Immature natural killer cell (primary cell): ENCODE results near the gene IGSF21. TPM values are rescaled to one million over a fixed set of nuclear protein-coding genes. Genes with fewer than 3 reads are reported as not detected.
A peak's percentile ranks its signal among the peaks of the same experiment; 100 is the strongest.

Experiments
- DNase-seq, 3 donors: peaks; one replicate each; pipeline ENCODE4 v3.0.0; 2022; ENCODE audit warnings: mixed read lengths in 1 of 3
- H3K27ac Mint-ChIP-seq, 6 donors: one replicate each; pipeline ENCODE4 v1.8.0; 2020; ENCODE audit warnings: mixed read lengths in 6 of 6, mild to moderate bottlenecking in 5 of 6, inconsistent platforms in 4 of 6, moderate library complexity in 3 of 6
- H3K27me3 Mint-ChIP-seq, 3 donors: one replicate each; pipeline ENCODE4 v1.8.0; 2020 to 2021; ENCODE audit warnings: low read depth in 3 of 3, mild to moderate bottlenecking in 3 of 3, mixed read lengths in 3 of 3, moderate library complexity in 3 of 3, inconsistent platforms in 1 of 3
- H3K36me3 Mint-ChIP-seq, 3 donors: one replicate each; pipeline ENCODE4 v1.8.0; 2020; ENCODE audit warnings: mixed read lengths in 3 of 3, inconsistent platforms in 2 of 3, mild to moderate bottlenecking in 2 of 3
- H3K4me1 Mint-ChIP-seq, 2 donors: one replicate each; pipeline ENCODE4 v1.8.0; 2020; ENCODE audit warnings: inconsistent platforms in 2 of 2, mild to moderate bottlenecking in 2 of 2, mixed read lengths in 2 of 2, moderate library complexity in 1 of 2
- H3K4me3 Mint-ChIP-seq, 5 donors: one replicate each; pipeline ENCODE4 v1.8.0; 2020; ENCODE audit warnings: mild to moderate bottlenecking in 5 of 5, mixed read lengths in 5 of 5, inconsistent platforms in 3 of 5, moderate library complexity in 3 of 5
- H3K9me3 Mint-ChIP-seq, 6 donors: one replicate each; pipeline ENCODE4 v1.8.0; 2020; ENCODE audit warnings: mild to moderate bottlenecking in 6 of 6, mixed read lengths in 6 of 6, inconsistent platforms in 4 of 6, moderate library complexity in 3 of 6
- polyA plus RNA-seq, 3 donors: library from polyadenylated mRNA; unstranded; fragments of 300-500 nt; fragmentation: Illumina TruSeq; gene quantifications; one replicate each; pipeline ENCODE4 v1.2.3, GENCODE V29; 2021

Gene IGSF21
- polyA plus RNA-seq, 3 donors from 2014 or later: not detected

GRCh38 chr1:18103788-18104421 lies 3.7 kb upstream of the IGSF21 start:
- Mint-ChIP-seq H3K36me3 (no peaks in the 10 kb centered on the region), H3K4me3 (no peak overlapping the region), H3K27ac (no peak overlapping the region), H3K4me1 (no peaks in the 10 kb centered on the region), H3K9me3 (peaks cover 0 to 2% (median 0%) of the 10 kb centered on the region in 6 donors), H3K27me3 (peaks cover 5 to 14% (median 9%) of the 10 kb centered on the region in 3 donors)
- DNase-seq: no peak

GRCh38 chr1:18104546-18105100 lies 3.0 kb upstream of the IGSF21 start:
- Mint-ChIP-seq H3K4me3 (no peak overlapping the region), H3K9me3 (peaks cover 0 to 2% (median 0%) of the 10 kb centered on the region in 6 donors), H3K4me1 (no peaks in the 10 kb centered on the region), H3K27ac (no peak overlapping the region), H3K36me3 (no peaks in the 10 kb centered on the region), H3K27me3 (peaks cover 5 to 14% (median 13%) of the 10 kb centered on the region in 3 donors)
- DNase-seq: no peak

GRCh38 chr1:18105196-18105595 lies 2.4 kb upstream of the IGSF21 start:
- H3K4me3 Mint-ChIP-seq: no peak overlapping the region
- no peak for DNase-seq
- H3K4me1 Mint-ChIP-seq: no peaks in the 10 kb centered on the region
- no peak overlapping the region for H3K27ac Mint-ChIP-seq
- peaks cover 0 to 2% (median 0%) of the 10 kb centered on the region in 6 donors for H3K9me3 Mint-ChIP-seq
- H3K36me3 Mint-ChIP-seq: no peaks in the 10 kb centered on the region
- peaks cover 5 to 15% (median 14%) of the 10 kb centered on the region in 3 donors for H3K27me3 Mint-ChIP-seq

GRCh38 chr1:18108299-18109057 lies 880 bp downstream of the IGSF21 start:
- Mint-ChIP-seq H3K9me3 (peaks cover 0 to 2% (median 0%) of the 10 kb centered on the region in 6 donors), H3K27me3 (peaks cover 8 to 19% (median 16%) of the 10 kb centered on the region in 3 donors), H3K4me3 (peak overlapping the region in 1 of 5 donors; percentile 54), H3K36me3 (no peaks in the 10 kb centered on the region), H3K27ac (no peak overlapping the region), H3K4me1 (peaks cover 0 to 5% of the 10 kb centered on the region in 2 donors)
- DNase-seq: no peak

GRCh38 chr1:18109058-18109755 lies 1.6 kb downstream of the IGSF21 start:
- Mint-ChIP-seq H3K27me3 (peaks cover 9 to 16% (median 14%) of the 10 kb centered on the region in 3 donors), H3K4me1 (peaks cover 0 to 5% of the 10 kb centered on the region in 2 donors), H3K36me3 (no peaks in the 10 kb centered on the region), H3K27ac (no peak overlapping the region), H3K9me3 (peaks cover 0 to 2% (median 0%) of the 10 kb centered on the region in 6 donors), H3K4me3 (no peak overlapping the region)
- no peak for DNase-seq

GRCh38 chr1:18109756-18110597 lies 2.4 kb downstream of the IGSF21 start:
- Mint-ChIP-seq H3K4me1 (peaks cover 0 to 5% of the 10 kb centered on the region in 2 donors), H3K27me3 (peaks cover 9 to 16% (median 14%) of the 10 kb centered on the region in 3 donors), H3K9me3 (peaks cover 0 to 2% (median 0%) of the 10 kb centered on the region in 6 donors), H3K27ac (no peak overlapping the region), H3K36me3 (no peaks in the 10 kb centered on the region), H3K4me3 (no peak overlapping the region)
- DNase-seq: no peak

- Mint-ChIP-seq H3K4me3 (no peak overlapping the region), H3K27ac (no peak overlapping the region), H3K9me3 (peaks cover 0 to 2% (median 0%) of the 10 kb centered on the region in 6 donors), H3K36me3 (no peaks in the 10 kb centered on the region), H3K27me3 (peaks cover 9 to 16% (median 14%) of the 10 kb centered on the region in 3 donors), H3K4me1 (peaks cover 0 to 5% of the 10 kb centered on the region in 2 donors)
- no peak for DNase-seq
These were observed 3.0 kb downstream of the IGSF21 start for GRCh38 chr1:18110598-18110939.

- no peaks in the 10 kb centered on the region for H3K36me3 Mint-ChIP-seq
- peaks cover 0 to 5% of the 10 kb centered on the region in 2 donors for H3K4me1 Mint-ChIP-seq
- H3K4me3 Mint-ChIP-seq: peak overlapping the region in 1 of 5 donors; percentile 7
- H3K27ac Mint-ChIP-seq: no peak overlapping the region
- no peak for DNase-seq
- peaks cover 9 to 16% (median 12%) of the 10 kb centered on the region in 3 donors for H3K27me3 Mint-ChIP-seq
- peaks cover 0 to 2% (median 0%) of the 10 kb centered on the region in 6 donors for H3K9me3 Mint-ChIP-seq
These were observed 3.4 kb downstream of the IGSF21 start for GRCh38 chr1:18110968-18111367.

- Mint-ChIP-seq H3K36me3 (no peaks in the 10 kb centered on the region), H3K9me3 (no peaks in the 10 kb centered on the region), H3K27ac (no peak overlapping the region), H3K4me3 (peak overlapping the region in 1 of 5 donors; percentile 7), H3K4me1 (peaks cover 0 to 5% of the 10 kb centered on the region in 2 donors), H3K27me3 (peaks cover 12 to 16% (median 12%) of the 10 kb centered on the region in 3 donors)
- no peak for DNase-seq
These were observed 4.2 kb downstream of the IGSF21 start for GRCh38 chr1:18111605-18112297.

- H3K27ac Mint-ChIP-seq: no peak overlapping the region
- no peaks in the 10 kb centered on the region for H3K9me3 Mint-ChIP-seq
- H3K36me3 Mint-ChIP-seq: no peaks in the 10 kb centered on the region
- DNase-seq: no peak
- H3K4me1 Mint-ChIP-seq: peaks cover 0 to 5% of the 10 kb centered on the region in 2 donors
- H3K4me3 Mint-ChIP-seq: no peak overlapping the region
- H3K27me3 Mint-ChIP-seq: peaks cover 11 to 16% (median 15%) of the 10 kb centered on the region in 3 donors
These were observed 5.0 kb downstream of the IGSF21 start for GRCh38 chr1:18112611-18113010.

- Mint-ChIP-seq H3K36me3 (no peaks in the 10 kb centered on the region), H3K27ac (no peak overlapping the region), H3K9me3 (no peaks in the 10 kb centered on the region), H3K4me3 (no peak overlapping the region), H3K4me1 (peaks cover 0 to 5% of the 10 kb centered on the region in 2 donors), H3K27me3 (peaks cover 9 to 13% (median 11%) of the 10 kb centered on the region in 3 donors)
- no peak for DNase-seq
These were observed 7.3 kb downstream of the IGSF21 start for GRCh38 chr1:18114726-18115410.

GRCh38 chr1:18116777-18117176 lies 9.2 kb downstream of the IGSF21 start:
- DNase-seq: no peak
- H3K4me1 Mint-ChIP-seq: no peaks in the 10 kb centered on the region
- no peaks in the 10 kb centered on the region for H3K36me3 Mint-ChIP-seq
- no peak overlapping the region for H3K4me3 Mint-ChIP-seq
- H3K27ac Mint-ChIP-seq: no peak overlapping the region
- H3K9me3 Mint-ChIP-seq: no peaks in the 10 kb centered on the region
- peaks cover 6 to 11% (median 7%) of the 10 kb centered on the region in 3 donors for H3K27me3 Mint-ChIP-seq
